ENCODE measurements around the gene PSAPL1. TPM values are rescaled to one million over a fixed set of nuclear protein-coding genes. Genes with fewer than 3 reads are reported as not detected.

The PSAPL1 gene
- total RNA-seq, 3 donors from 2014 or later (not counting 1 experiment from before 2014, with no cell fraction given), result not detected

DNA sequence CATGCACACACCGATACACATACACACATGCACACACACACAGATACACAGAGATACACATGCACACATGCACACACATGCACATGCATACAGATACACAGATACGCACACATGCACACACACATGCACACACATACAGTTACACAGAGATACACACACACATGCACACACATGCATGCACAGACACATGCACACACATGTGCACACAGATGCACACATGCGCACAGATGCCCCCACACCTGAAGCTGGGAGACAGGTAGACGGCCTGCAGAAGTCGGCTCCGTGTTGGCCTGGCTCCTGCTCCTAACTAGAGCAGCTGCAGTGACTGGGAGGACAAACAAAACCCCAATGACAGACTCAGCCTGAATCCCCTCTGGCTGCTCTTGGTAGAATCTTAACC, 46.8 kb downstream of the PSAPL1 start:
- Histone ChIP-seq H3K4me1 (ENCODE audit: control insufficient read depth, insufficient read depth, low read length) (no peaks in the 10 kb centered on the region), H3K27me3 (ENCODE audit: control insufficient read depth, insufficient read depth, low read length) (no peaks in the 10 kb centered on the region), H3K9me3 (ENCODE audit: control insufficient read depth, insufficient read depth, low read length) (no peaks in the 10 kb centered on the region), H3K27ac (ENCODE audit: low read length) (no peak overlapping the region), H3K36me3 (ENCODE audit: control insufficient read depth, insufficient read depth, low read length) (no peaks in the 10 kb centered on the region), H3K4me3 (ENCODE audit: low read length) (no peak overlapping the region)
- H3K4me1 Mint-ChIP-seq, result peaks cover 0 to 7% of the 10 kb centered on the region in 2 donors
- H3K36me3 Mint-ChIP-seq, result no peaks in the 10 kb centered on the region
- ATAC-seq, result no peak
- H3K9me3 Mint-ChIP-seq, result peaks cover 0 to 7% of the 10 kb centered on the region in 2 donors
- H3K4me3 Mint-ChIP-seq, result no peak overlapping the region
- peaks cover 11 to 15% of the 10 kb centered on the region in 2 donors for H3K27me3 Mint-ChIP-seq (ENCODE audit: low read depth in 2 of 2)
- intact Hi-C loops (cut with micrococcal nuclease), result no loop called here
- TF ChIP-seq, protein P1, sequence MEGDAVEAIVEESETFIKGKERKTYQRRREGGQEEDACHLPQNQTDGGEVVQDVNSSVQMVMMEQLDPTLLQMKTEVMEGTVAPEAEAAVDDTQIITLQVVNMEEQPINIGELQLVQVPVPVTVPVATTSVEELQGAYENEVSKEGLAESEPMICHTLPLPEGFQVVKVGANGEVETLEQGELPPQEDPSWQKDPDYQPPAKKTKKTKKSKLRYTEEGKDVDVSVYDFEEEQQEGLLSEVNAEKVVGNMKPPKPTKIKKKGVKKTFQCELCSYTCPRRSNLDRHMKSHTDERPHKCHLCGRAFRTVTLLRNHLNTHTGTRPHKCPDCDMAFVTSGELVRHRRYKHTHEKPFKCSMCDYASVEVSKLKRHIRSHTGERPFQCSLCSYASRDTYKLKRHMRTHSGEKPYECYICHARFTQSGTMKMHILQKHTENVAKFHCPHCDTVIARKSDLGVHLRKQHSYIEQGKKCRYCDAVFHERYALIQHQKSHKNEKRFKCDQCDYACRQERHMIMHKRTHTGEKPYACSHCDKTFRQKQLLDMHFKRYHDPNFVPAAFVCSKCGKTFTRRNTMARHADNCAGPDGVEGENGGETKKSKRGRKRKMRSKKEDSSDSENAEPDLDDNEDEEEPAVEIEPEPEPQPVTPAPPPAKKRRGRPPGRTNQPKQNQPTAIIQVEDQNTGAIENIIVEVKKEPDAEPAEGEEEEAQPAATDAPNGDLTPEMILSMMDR (IDR thresholded peaks at IDR 0.05), result no peak
- H3K27ac Mint-ChIP-seq, result no peak overlapping the region
- peak in 1 of 2 donors; percentile 4 for DNase-seq
- WGBS (ENCODE audit: insufficient coverage), result 95% methylated on average over 6 of the region's 6 CpGs

DNA sequence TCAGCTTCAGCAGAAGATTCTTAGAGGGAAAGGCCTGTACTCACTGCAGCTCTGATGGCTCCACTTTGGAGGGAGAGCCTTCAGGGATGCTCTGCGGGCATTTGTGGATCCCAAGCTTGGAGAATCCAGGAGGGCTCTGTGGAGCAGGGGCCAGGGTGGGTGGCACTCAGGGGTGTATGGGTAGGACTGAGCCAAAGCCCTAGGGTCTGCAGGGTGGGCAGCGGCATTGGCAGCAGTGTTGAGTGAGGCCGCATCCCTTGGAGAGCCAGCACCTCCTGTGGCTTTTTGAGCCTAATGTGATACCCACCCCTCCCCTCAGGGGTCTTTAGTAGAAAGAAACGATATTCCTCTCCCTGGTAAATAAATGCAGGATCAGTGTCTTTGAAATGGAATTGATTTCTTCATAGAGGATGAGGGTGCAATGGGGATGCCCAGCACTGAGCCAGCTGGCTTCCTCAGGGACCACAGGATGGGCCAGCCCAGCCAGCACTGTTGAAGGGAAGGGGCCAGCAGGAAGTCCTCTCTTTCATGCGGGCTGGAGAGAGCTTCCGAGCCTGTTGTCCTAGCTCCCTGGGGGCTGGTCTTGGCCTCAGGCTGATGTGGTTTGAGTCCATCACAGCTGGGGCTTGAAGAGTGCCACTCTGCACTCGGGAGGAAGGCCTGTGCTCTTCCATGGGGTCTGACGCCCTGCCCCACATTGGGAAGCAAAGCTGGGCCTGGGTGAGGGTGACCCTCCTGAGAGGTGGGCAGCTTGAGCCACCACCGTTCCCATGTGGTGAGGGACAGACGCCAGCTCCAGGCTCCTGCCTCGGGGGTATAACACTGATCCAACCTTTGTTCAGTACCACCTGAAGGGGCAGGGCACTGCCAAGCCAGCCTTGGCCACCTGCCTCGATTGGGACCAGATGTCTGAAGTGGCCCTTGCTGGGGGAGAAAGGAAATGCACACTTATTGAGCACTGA, 49.5 kb downstream of the PSAPL1 start:
- 71% methylated on average over 11 of the region's 12 CpGs for WGBS (ENCODE audit: insufficient coverage)
- no peak overlapping the region for H3K27ac ChIP-seq (ENCODE audit: low read length)
- peaks cover 5 to 7% of the 10 kb centered on the region in 2 donors for H3K27me3 Mint-ChIP-seq (ENCODE audit: low read depth in 2 of 2)
- H3K4me3 ChIP-seq (ENCODE audit: low read length), result no peak overlapping the region
- H3K36me3 ChIP-seq (ENCODE audit: control insufficient read depth, insufficient read depth, low read length), result no peaks in the 10 kb centered on the region
- TF ChIP-seq, protein P1 (IDR thresholded peaks at IDR 0.05), result no peak
- peaks cover 0 to 7% of the 10 kb centered on the region in 2 donors for H3K4me1 Mint-ChIP-seq
- no peaks in the 10 kb centered on the region for H3K9me3 ChIP-seq (ENCODE audit: control insufficient read depth, insufficient read depth, low read length)
- H3K4me1 ChIP-seq (ENCODE audit: control insufficient read depth, insufficient read depth, low read length), result no peaks in the 10 kb centered on the region
- H3K27me3 ChIP-seq (ENCODE audit: control insufficient read depth, insufficient read depth, low read length), result peaks cover 1% of the 10 kb centered on the region
- no peak overlapping the region for H3K4me3 Mint-ChIP-seq
- ATAC-seq (no peak), DNase-seq (peak in 1 of 2 donors; percentile 10)
- H3K36me3 Mint-ChIP-seq, result no peaks in the 10 kb centered on the region
- no peak overlapping the region for H3K27ac Mint-ChIP-seq
- intact Hi-C loops (cut with micrococcal nuclease), result no loop called here
- peaks cover 0 to 7% of the 10 kb centered on the region in 2 donors for H3K9me3 Mint-ChIP-seq

DNA sequence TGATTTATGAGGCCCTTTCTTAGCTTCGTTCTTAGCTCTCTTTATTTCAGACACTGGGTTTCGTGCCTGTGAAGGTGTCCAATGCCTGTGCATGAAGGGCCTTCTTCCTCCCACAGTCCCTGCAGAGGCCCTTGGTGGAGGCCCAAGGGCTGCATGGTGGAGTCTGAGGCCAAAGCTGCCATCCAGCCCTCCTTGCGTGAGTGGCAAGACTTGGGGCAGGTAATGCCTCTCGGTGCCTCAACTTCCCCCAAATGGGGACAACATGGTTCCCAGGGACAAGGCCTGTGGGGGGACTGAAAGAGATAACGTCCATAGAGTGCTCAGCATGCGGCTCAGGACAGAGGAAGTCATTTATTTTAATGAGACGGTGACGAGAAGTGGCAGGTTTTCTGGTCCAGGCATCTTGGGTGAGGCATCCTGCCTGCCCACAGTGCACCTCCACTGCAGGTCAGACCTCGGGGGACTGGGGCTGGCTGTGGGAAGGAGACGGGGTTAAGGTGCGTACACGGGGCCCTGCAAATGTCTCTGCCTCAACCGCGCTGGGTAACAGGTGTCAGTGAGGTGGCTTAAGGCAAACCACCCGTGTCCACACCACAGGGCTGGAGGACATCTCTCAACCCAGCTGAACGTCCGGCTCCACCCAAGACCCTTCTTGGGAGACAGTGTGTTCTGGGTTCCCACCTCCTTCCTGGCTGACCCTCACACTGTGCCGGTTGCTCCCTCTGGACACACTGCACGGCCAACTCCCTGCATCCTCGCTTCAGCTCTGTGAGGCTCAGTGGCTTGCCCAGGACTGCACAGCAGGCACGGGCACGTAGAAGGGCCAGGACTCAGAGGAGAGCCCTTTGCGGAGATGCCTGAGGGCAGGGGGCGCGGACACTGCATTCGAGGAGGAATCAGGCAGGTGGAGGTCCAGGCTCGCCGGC, 50.5 kb downstream of the PSAPL1 start:
- H3K27me3 ChIP-seq (ENCODE audit: control insufficient read depth, insufficient read depth, low read length), result peaks cover 4% of the 10 kb centered on the region

More for the DNA sequence above, 50.5 kb downstream of the PSAPL1 start:
- Histone ChIP-seq H3K9me3 (ENCODE audit: control insufficient read depth, insufficient read depth, low read length) (no peaks in the 10 kb centered on the region), H3K4me3 (ENCODE audit: low read length) (no peak overlapping the region), H3K4me1 (ENCODE audit: control insufficient read depth, insufficient read depth, low read length) (no peaks in the 10 kb centered on the region), H3K27ac (ENCODE audit: low read length) (no peak overlapping the region), H3K36me3 (ENCODE audit: control insufficient read depth, insufficient read depth, low read length) (no peaks in the 10 kb centered on the region)
- Mint-ChIP-seq H3K4me1 (peaks cover 0 to 7% of the 10 kb centered on the region in 2 donors), H3K36me3 (no peaks in the 10 kb centered on the region), H3K9me3 (peaks cover 0 to 7% of the 10 kb centered on the region in 2 donors), H3K4me3 (no peak overlapping the region), H3K27ac (no peak overlapping the region), H3K27me3 (ENCODE audit: low read depth in 2 of 2) (no peaks in the 10 kb centered on the region)
- TF ChIP-seq, protein P1 (IDR thresholded peaks at IDR 0.05), result no peak
- ATAC-seq, result peak in 1 of 3 donors; percentile 23
- 84% methylated on average over 28 of the region's 28 CpGs for WGBS (ENCODE audit: insufficient coverage)
- DNase-seq, result peak in 1 of 2 donors; percentile 7
- intact Hi-C loops (cut with micrococcal nuclease), result no loop called here
